ENCODE data around the gene CUBN.

Gene CUBN

GRCh38 chr10:16975188-16975587, 154.4 kb downstream of the CUBN start:
- no peak for TF ChIP-seq CTCF (IDR thresholded peaks at IDR 0.05; ENCODE audit: insufficient read depth, low read depth, low read length, missing control alignments)
- no peak overlapping the region for H3K4me3 ChIP-seq (ENCODE audit: low read depth, low read length)
- DNase-seq (ENCODE audit: low read depth): no peak

GRCh38 chr10:16968416-16969041, 161.1 kb downstream of the CUBN start:
- TF ChIP-seq CTCF (IDR thresholded peaks at IDR 0.05; ENCODE audit: insufficient read depth, low read depth, low read length, missing control alignments): no peak
- DNase-seq (ENCODE audit: low read depth): no peak
- H3K4me3 ChIP-seq (ENCODE audit: low read depth, low read length): no peak overlapping the region

GRCh38 chr10:16967866-16968415, 161.7 kb downstream of the CUBN start:
- no peak overlapping the region for H3K4me3 ChIP-seq (ENCODE audit: low read depth, low read length)
- TF ChIP-seq CTCF (IDR thresholded peaks at IDR 0.05; ENCODE audit: insufficient read depth, low read depth, low read length, missing control alignments): no peak

GRCh38 chr10:16966991-16967865, 162.4 kb downstream of the CUBN start:
- H3K4me3 ChIP-seq (ENCODE audit: low read depth, low read length): no peak overlapping the region
- no peak for DNase-seq (ENCODE audit: low read depth)
- TF ChIP-seq CTCF (IDR thresholded peaks at IDR 0.05; ENCODE audit: insufficient read depth, low read depth, low read length, missing control alignments): no peak

More at GRCh38 chr10:16967866-16968415, 161.7 kb downstream of the CUBN start:
- no peak for DNase-seq (ENCODE audit: low read depth)

GRCh38 chr10:16965740-16966447, 163.7 kb downstream of the CUBN start:
- no peak for TF ChIP-seq CTCF (IDR thresholded peaks at IDR 0.05; ENCODE audit: insufficient read depth, low read depth, low read length, missing control alignments)
- no peak for DNase-seq (ENCODE audit: low read depth)
- no peak overlapping the region for H3K4me3 ChIP-seq (ENCODE audit: low read depth, low read length)

- DNase-seq (ENCODE audit: low read depth): no peak
- H3K4me3 ChIP-seq (ENCODE audit: low read depth, low read length): no peak overlapping the region
- TF ChIP-seq CTCF (IDR thresholded peaks at IDR 0.05; ENCODE audit: insufficient read depth, low read depth, low read length, missing control alignments): no peak
Measured at GRCh38 chr10:16965344-16965616, 164.3 kb downstream of the CUBN start.
